HEK293 (cell line): Measurements from ENCODE around the gene PPFIA3.

ENCODE experiments used
- CTCF ChIA-PET: fragments of 350-600 bp; formaldehyde crosslinking; extraction: SDS; loops from one replicate; lab custom pipeline; 2021; ENCODE audit warnings: antibody characterized with exemption; lab: Yijun Ruan, JAX
- POLR2A ChIA-PET: fragments of 300-600 bp; formaldehyde crosslinking; extraction: SDS; loops from one replicate; lab custom pipeline; 2020; ENCODE audit warnings: antibody characterized with exemption, inconsistent platforms; lab: Yijun Ruan, JAX
- H3K27ac ChIP-seq: fragments of 200-500 bp; sonication (Bioruptor generic); 2 replicates; pipeline ENCODE4 v1.5.1; 2014; ENCODE audit warnings: low read depth, low read length, control low read depth, inconsistent platforms; ENCODE audit errors: extremely low read depth
- H3K36me3 ChIP-seq, 2 experiments: fragments of 200-500 bp in 1 of 2; sonication (Bioruptor generic) in 1 of 2; 1 replicate in 1 of 2; 2 replicates in 1 of 2; pipeline ENCODE4 v1.5.1; 2014 to 2017; ENCODE audit warnings: inconsistent platforms in 2 of 2, low read length in 2 of 2; ENCODE audit not compliant: control insufficient read depth in 2 of 2, insufficient read depth in 1 of 2
- H3K4me1 ChIP-seq: fragments of 200-500 bp; sonication (Bioruptor generic); 2 replicates; pipeline ENCODE4 v1.5.1; 2014; ENCODE audit warnings: mild to moderate bottlenecking, low read length, inconsistent platforms; ENCODE audit not compliant: control insufficient read depth, insufficient read depth
- H3K4me3 ChIP-seq: 2 replicates; pipeline ENCODE4 v1.5.1; 2011; ENCODE audit warnings: low read depth, mild to moderate bottlenecking, control low read depth, low read length, moderate library complexity
- H3K9me3 ChIP-seq: fragments of 200-500 bp; sonication (Bioruptor generic); 2 replicates; pipeline ENCODE4 v1.5.1; 2014; ENCODE audit warnings: low read depth, low read length, inconsistent platforms; ENCODE audit not compliant: control insufficient read depth, insufficient read depth
- BCL11A ChIP-seq: fragments of 450-650 bp; formaldehyde crosslinking; IDR thresholded peaks from 2 replicates; pipeline ENCODE4 v1.5.1; 2016; ENCODE audit warnings: low read depth, missing biosample characterization, missing genetic modification characterization
- FEZF1 ChIP-seq: fragments of 450-650 bp; formaldehyde crosslinking; IDR thresholded peaks from 2 replicates; pipeline ENCODE4 v1.5.1; 2016; ENCODE audit warnings: missing biosample characterization, missing genetic modification characterization
- GLI2 ChIP-seq: fragments of 450-650 bp; formaldehyde crosslinking; IDR thresholded peaks from 2 replicates; pipeline ENCODE4; 2017; ENCODE audit warnings: missing biosample characterization, missing genetic modification characterization, low read depth, borderline replicate concordance
- HOXC10 ChIP-seq: sonication (generic); formaldehyde crosslinking; IDR thresholded peaks from 2 replicates; pipeline ENCODE4 v1.8.1; 2023; ENCODE audit warnings: mild to moderate bottlenecking, missing genetic modification reagents
- KLF8 ChIP-seq: fragments of 450-650 bp; formaldehyde crosslinking; IDR thresholded peaks from 2 replicates; pipeline ENCODE4 v1.5.1; 2016; ENCODE audit warnings: missing biosample characterization, missing genetic modification characterization
- PRDM1 ChIP-seq: fragments of 450-650 bp; formaldehyde crosslinking; IDR thresholded peaks from 2 replicates; pipeline ENCODE4; 2016; ENCODE audit warnings: missing biosample characterization, missing genetic modification characterization
- SCRT2 ChIP-seq: fragments of 450-650 bp; formaldehyde crosslinking; IDR thresholded peaks from 2 replicates; pipeline ENCODE4 v1.5.1; 2016; ENCODE audit warnings: missing biosample characterization, missing genetic modification characterization
- SETDB1 ChIP-seq: IDR thresholded peaks from one replicate; pipeline ENCODE4 v1.6.1; 2017; ENCODE audit warnings: mild to moderate bottlenecking, low read length, moderate library complexity, mixed read lengths; ENCODE audit not compliant: insufficient read length
- SP2 ChIP-seq: fragments of 450-650 bp; formaldehyde crosslinking; IDR thresholded peaks from 2 replicates; pipeline ENCODE4 v1.5.1; 2016; ENCODE audit warnings: missing biosample characterization, missing genetic modification characterization
- SP3 ChIP-seq: fragments of 450-650 bp; formaldehyde crosslinking; IDR thresholded peaks from 2 replicates; pipeline ENCODE4 v1.5.1; 2016; ENCODE audit warnings: missing biosample characterization, missing genetic modification characterization
- YY2 ChIP-seq: fragments of 450-650 bp; formaldehyde crosslinking; IDR thresholded peaks from 2 replicates; pipeline ENCODE4 v1.5.1; 2016; ENCODE audit warnings: missing biosample characterization, missing genetic modification characterization
- ZBTB48 ChIP-seq: fragments of 450-650 bp; formaldehyde crosslinking; IDR thresholded peaks from 2 replicates; pipeline ENCODE4 v1.5.1; 2016; ENCODE audit warnings: missing biosample characterization, missing genetic modification characterization
- ZEB2 ChIP-seq: fragments of 450-650 bp; formaldehyde crosslinking; IDR thresholded peaks from 2 replicates; pipeline ENCODE4 v1.5.1; 2016; ENCODE audit warnings: missing biosample characterization, missing genetic modification characterization
- ZNF214 ChIP-seq: fragments of 450-650 bp; formaldehyde crosslinking; IDR thresholded peaks from 2 replicates; pipeline ENCODE4 v1.5.1; 2017; ENCODE audit warnings: missing biosample characterization, mild to moderate bottlenecking, missing genetic modification characterization, borderline replicate concordance
- ZNF335 ChIP-seq: fragments of 450-650 bp; formaldehyde crosslinking; conservative IDR thresholded peaks from 2 replicates; pipeline ENCODE4 v1.5.1; 2016; ENCODE audit warnings: missing biosample characterization, missing genetic modification characterization
- ZNF404 ChIP-seq: fragments of 450-650 bp; formaldehyde crosslinking; IDR thresholded peaks from 2 replicates; pipeline ENCODE4 v1.5.1; 2017; ENCODE audit warnings: missing biosample characterization, missing genetic modification characterization
- ZNF423 ChIP-seq: fragments of 450-650 bp; formaldehyde crosslinking; IDR thresholded peaks from 2 replicates; pipeline ENCODE4 v1.5.1; 2016; ENCODE audit warnings: missing biosample characterization, missing genetic modification characterization
- ZNF473 ChIP-seq: fragments of 450-650 bp; formaldehyde crosslinking; IDR thresholded peaks from 2 replicates; pipeline ENCODE4 v1.5.1; 2017; ENCODE audit warnings: missing biosample characterization, missing genetic modification characterization
- ZNF530 ChIP-seq: fragments of 450-650 bp; formaldehyde crosslinking; IDR thresholded peaks from 2 replicates; pipeline ENCODE4 v1.5.1; 2016; ENCODE audit warnings: low read depth, missing biosample characterization, missing genetic modification characterization
- ZNF544 ChIP-seq: fragments of 450-650 bp; formaldehyde crosslinking; IDR thresholded peaks from 2 replicates; pipeline ENCODE4 v1.5.0; 2017; ENCODE audit warnings: missing biosample characterization, missing genetic modification characterization
- ZNF561 ChIP-seq: fragments of 450-650 bp; IDR thresholded peaks from 2 replicates; pipeline ENCODE4 v1.5.1; 2018; ENCODE audit warnings: missing biosample characterization, missing genetic modification characterization, borderline replicate concordance
- ZNF610 ChIP-seq: fragments of 450-650 bp; formaldehyde crosslinking; IDR thresholded peaks from 2 replicates; pipeline ENCODE4 v1.5.1; 2016; ENCODE audit warnings: missing biosample characterization, missing genetic modification characterization, borderline replicate concordance
- ZNF654 ChIP-seq: fragments of 450-650 bp; formaldehyde crosslinking; IDR thresholded peaks from 2 replicates; pipeline ENCODE4 v1.5.1; 2016; ENCODE audit warnings: low read depth, missing biosample characterization, missing genetic modification characterization
- ZNF677 ChIP-seq: fragments of 450-650 bp; IDR thresholded peaks from 2 replicates; pipeline ENCODE4 v1.5.0; 2018; ENCODE audit warnings: missing biosample characterization, mild to moderate bottlenecking, missing genetic modification characterization, moderate library complexity
- ZNF747 ChIP-seq: fragments of 450-650 bp; formaldehyde crosslinking; IDR thresholded peaks from 2 replicates; pipeline ENCODE4 v1.5.1; 2016; ENCODE audit warnings: missing biosample characterization, missing genetic modification characterization
- ZNF791 ChIP-seq: fragments of 450-650 bp; formaldehyde crosslinking; IDR thresholded peaks from 2 replicates; pipeline ENCODE4 v1.5.1; 2016; ENCODE audit warnings: missing biosample characterization, missing genetic modification characterization
- ZSCAN23 ChIP-seq: fragments of 450-650 bp; formaldehyde crosslinking; IDR thresholded peaks from 2 replicates; pipeline ENCODE4 v1.5.1; 2016; ENCODE audit warnings: missing biosample characterization, missing genetic modification characterization
- TF ChIP-seq, protein P1 (sequence below): fragments of 450-650 bp; formaldehyde crosslinking; IDR thresholded peaks from 2 replicates; pipeline ENCODE4 v1.5.1; 2016; ENCODE audit warnings: missing biosample characterization, missing genetic modification characterization
- TF ChIP-seq, protein P2 (sequence below): fragments of 450-650 bp; formaldehyde crosslinking; IDR thresholded peaks from 2 replicates; pipeline ENCODE4 v1.5.1; 2016; ENCODE audit warnings: missing biosample characterization, missing genetic modification characterization
- TF ChIP-seq, protein P3 (sequence below): fragments of 450-650 bp; formaldehyde crosslinking; IDR thresholded peaks from 2 replicates; pipeline ENCODE4 v1.5.1; 2016; ENCODE audit warnings: missing biosample characterization, missing genetic modification characterization

The PPFIA3 gene

DNA sequence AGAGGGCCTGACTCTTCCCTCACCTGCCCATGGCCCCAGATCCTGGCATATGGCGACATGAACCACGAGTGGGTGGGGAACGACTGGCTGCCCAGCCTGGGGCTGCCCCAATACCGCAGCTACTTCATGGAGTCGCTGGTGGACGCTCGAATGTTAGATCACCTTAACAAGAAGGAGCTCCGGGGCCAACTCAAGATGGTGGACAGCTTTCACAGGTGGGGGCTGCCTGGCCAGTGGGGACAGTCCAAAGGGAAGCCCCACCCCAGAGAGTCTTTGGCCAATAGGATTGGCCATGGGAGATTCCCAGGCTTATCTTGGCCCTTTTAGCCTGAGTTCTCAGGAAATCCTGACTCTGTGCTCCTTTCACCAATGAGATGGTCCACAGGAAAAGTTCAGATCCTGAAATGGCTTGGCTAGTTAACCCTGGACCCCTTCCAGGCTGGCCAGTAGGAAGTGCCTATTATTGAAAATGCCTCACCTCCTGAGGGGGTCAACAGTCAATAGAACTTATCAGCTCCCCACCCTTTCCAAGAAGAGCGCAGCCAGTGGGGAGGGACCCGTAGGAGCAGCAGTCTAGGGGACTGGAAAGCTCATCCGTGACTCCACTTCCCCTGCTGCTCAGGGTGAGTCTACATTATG, 28.8 kb downstream of the PPFIA3 start (continued):
- no peak for TF ChIP-seq ZNF561 (tag by site-specific recombination)
- TF ChIP-seq SP2 (tag by site-specific recombination) = no peak
- no peak for TF ChIP-seq ZNF791
- TF ChIP-seq SETDB1 = no peak
- no peak for TF ChIP-seq FEZF1 (tag by site-specific recombination)
- no peak for TF ChIP-seq KLF8
- no peak for TF ChIP-seq ZNF747 (tag by site-specific recombination)
- no peak for TF ChIP-seq YY2 (tag by site-specific recombination)
- TF ChIP-seq ZNF473 (tag by site-specific recombination) = no peak

DNA sequence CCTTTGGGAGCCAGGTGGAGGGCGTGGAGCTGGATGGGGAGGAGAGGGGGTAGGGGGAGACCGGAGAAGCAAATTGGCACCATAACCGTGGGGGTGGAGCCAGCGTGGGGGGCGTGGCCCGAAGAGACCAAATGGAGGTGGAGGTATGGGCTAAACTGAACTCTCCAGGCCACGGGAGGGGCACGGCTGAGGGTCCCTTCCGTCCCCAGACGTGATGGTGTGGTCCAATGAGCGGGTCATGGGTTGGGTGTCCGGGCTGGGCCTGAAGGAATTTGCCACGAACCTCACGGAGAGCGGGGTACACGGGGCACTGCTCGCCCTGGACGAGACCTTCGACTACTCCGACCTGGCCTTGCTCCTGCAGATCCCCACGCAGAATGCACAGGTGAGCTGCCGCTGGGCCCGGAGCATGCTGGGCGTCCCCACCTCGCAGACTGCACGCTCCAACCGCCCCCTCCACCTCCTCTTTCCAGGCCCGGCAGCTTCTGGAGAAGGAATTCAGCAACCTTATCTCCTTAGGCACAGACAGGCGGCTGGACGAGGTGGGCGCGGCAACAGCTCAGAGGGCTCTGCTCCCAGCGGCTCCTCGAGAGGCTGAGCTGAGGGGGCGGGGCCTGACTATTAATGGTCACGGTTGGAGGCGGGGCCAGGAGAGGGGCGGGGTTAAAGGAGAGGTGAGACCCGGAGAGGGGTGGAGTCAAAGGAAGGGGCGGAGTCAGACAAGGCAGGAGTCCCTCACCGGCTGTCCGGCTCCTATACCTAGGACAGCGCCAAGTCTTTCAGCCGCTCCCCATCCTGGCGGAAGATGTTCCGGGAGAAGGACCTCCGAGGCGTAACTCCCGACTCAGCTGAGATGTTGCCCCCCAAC, 29.7 kb downstream of the PPFIA3 start:
- ChIA-PET POLR2A (interaction anchor here (0.6 to 3.8 kb wide), 24 partner anchors 10 to 1120 kb away, joined by 3 to 27 read pairs (median 4); partner anchors contain the start of genes DKKL1, GYS1, LIN7B and PPFIA3), CTCF (interaction anchor here (0.5 to 6.6 kb wide), 12 partner anchors 13 to 151 kb away, joined by 3 to 70 read pairs (median 5); partner anchors contain the start of gene LIN7B)
- Histone ChIP-seq H3K4me1 (peaks cover 6% of the 10 kb centered on the region), H3K36me3 (no peaks in the 10 kb centered on the region; a peak in 1 of 3 replicates), H3K4me3 (peak overlapping the region; percentile 69), H3K27ac (peak overlapping the region; percentile 70), H3K9me3 (no peaks in the 10 kb centered on the region)
- 0 out of 2 replicates have a peak, but pooled peaks have one; percentile 12 for TF ChIP-seq ZEB2 (tag by site-specific recombination)
- 0 out of 2 replicates have a peak, but pooled peaks have one; percentile 38 for TF ChIP-seq SCRT2 (tag by site-specific recombination)
- no peak for TF ChIP-seq ZNF561 (tag by site-specific recombination)
- no peak for TF ChIP-seq ZNF214 (tag by site-specific recombination)
- TF ChIP-seq ZSCAN23 (tag by site-specific recombination) = no peak
- no peak for TF ChIP-seq ZNF473 (tag by site-specific recombination)
- TF ChIP-seq ZBTB48 (tag by site-specific recombination) = peak; percentile 52; the same call in 1 of the 2 replicates
- no peak for TF ChIP-seq PRDM1 (tag by site-specific recombination)
- TF ChIP-seq, protein P1, sequence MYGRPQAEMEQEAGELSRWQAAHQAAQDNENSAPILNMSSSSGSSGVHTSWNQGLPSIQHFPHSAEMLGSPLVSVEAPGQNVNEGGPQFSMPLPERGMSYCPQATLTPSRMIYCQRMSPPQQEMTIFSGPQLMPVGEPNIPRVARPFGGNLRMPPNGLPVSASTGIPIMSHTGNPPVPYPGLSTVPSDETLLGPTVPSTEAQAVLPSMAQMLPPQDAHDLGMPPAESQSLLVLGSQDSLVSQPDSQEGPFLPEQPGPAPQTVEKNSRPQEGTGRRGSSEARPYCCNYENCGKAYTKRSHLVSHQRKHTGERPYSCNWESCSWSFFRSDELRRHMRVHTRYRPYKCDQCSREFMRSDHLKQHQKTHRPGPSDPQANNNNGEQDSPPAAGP (tag by site-specific recombination) = 0 out of 2 replicates have a peak, but pooled peaks have one; percentile 38
- TF ChIP-seq, protein P2, sequence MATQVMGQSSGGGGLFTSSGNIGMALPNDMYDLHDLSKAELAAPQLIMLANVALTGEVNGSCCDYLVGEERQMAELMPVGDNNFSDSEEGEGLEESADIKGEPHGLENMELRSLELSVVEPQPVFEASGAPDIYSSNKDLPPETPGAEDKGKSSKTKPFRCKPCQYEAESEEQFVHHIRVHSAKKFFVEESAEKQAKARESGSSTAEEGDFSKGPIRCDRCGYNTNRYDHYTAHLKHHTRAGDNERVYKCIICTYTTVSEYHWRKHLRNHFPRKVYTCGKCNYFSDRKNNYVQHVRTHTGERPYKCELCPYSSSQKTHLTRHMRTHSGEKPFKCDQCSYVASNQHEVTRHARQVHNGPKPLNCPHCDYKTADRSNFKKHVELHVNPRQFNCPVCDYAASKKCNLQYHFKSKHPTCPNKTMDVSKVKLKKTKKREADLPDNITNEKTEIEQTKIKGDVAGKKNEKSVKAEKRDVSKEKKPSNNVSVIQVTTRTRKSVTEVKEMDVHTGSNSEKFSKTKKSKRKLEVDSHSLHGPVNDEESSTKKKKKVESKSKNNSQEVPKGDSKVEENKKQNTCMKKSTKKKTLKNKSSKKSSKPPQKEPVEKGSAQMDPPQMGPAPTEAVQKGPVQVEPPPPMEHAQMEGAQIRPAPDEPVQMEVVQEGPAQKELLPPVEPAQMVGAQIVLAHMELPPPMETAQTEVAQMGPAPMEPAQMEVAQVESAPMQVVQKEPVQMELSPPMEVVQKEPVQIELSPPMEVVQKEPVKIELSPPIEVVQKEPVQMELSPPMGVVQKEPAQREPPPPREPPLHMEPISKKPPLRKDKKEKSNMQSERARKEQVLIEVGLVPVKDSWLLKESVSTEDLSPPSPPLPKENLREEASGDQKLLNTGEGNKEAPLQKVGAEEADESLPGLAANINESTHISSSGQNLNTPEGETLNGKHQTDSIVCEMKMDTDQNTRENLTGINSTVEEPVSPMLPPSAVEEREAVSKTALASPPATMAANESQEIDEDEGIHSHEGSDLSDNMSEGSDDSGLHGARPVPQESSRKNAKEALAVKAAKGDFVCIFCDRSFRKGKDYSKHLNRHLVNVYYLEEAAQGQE (tag by site-specific recombination) = peak; percentile 97
- TF ChIP-seq, protein P3, sequence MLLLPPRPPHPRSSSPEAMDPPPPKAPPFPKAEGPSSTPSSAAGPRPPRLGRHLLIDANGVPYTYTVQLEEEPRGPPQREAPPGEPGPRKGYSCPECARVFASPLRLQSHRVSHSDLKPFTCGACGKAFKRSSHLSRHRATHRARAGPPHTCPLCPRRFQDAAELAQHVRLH (tag by site-specific recombination) = no peak
- TF ChIP-seq ZNF423 (tag by site-specific recombination) = 0 out of 2 replicates have a peak, but pooled peaks have one; percentile 25
- peak; percentile 93 for TF ChIP-seq ZNF335 (tag by site-specific recombination)
- peak; percentile 84 for TF ChIP-seq SP3
- TF ChIP-seq BCL11A (tag by site-specific recombination) = no peak
- peak; percentile 79; the same call in 1 of the 2 replicates for TF ChIP-seq KLF8
- TF ChIP-seq ZNF610 = peak; percentile 96; the same call in 1 of the 2 replicates
- no peak for TF ChIP-seq ZNF654 (tag by site-specific recombination)
- no peak for TF ChIP-seq ZNF544
- TF ChIP-seq ZNF677 = no peak
- TF ChIP-seq SP2 (tag by site-specific recombination) = peak; percentile 83
- no peak for TF ChIP-seq GLI2
- TF ChIP-seq HOXC10 = no peak
- TF ChIP-seq ZNF530 (tag by site-specific recombination) = no peak
- TF ChIP-seq ZNF404 = no peak
